ENCODE measurements around the gene PRRT2. TPM values are rescaled to one million over a fixed set of nuclear protein-coding genes. Genes with fewer than 3 reads are reported as not detected.

The PRRT2 gene
- total and polyA plus RNA-seq, 12 donors: 0.62 to 6.3 (median 1.1) TPM

- DNase-seq (no peak), ATAC-seq (no peak)
- H3K27ac ChIP-seq: no peak overlapping the region
- 80 to 86% methylated on average over 15 of the region's 15 CpGs for WGBS, 2 donors
- no peaks in the 10 kb centered on the region for H3K27me3 ChIP-seq
- no peaks in the 10 kb centered on the region for H3K9me3 ChIP-seq
- TF ChIP-seq CTCF (IDR thresholded peaks at IDR 0.05): no peak
- peaks cover 0 to 100% (median 45%) of the 10 kb centered on the region in 9 donors for H3K36me3 ChIP-seq
- intact Hi-C loops (cut with DNase I): no loop called here
- no peak overlapping the region for H3K4me3 ChIP-seq
- H3K4me1 ChIP-seq: peaks cover 0 to 5% (median 0%) of the 10 kb centered on the region in 9 donors
These were observed 24.6 kb downstream of the PRRT2 start for GRCh38 chr16:29836623-29837022.

- 96 to 97% methylated on average over 5 of the region's 5 CpGs for WGBS, 2 donors
- TF ChIP-seq CTCF (IDR thresholded peaks at IDR 0.05): no peak
- H3K4me1 ChIP-seq: peaks cover 0 to 5% (median 0%) of the 10 kb centered on the region in 9 donors
- ATAC-seq (no peak), DNase-seq (no peak)
- intact Hi-C loops (cut with DNase I): no loop called here
- H3K9me3 ChIP-seq: no peaks in the 10 kb centered on the region
- no peak overlapping the region for H3K27ac ChIP-seq
- H3K36me3 ChIP-seq: peaks cover 0 to 100% (median 46%) of the 10 kb centered on the region in 9 donors
- no peak overlapping the region for H3K4me3 ChIP-seq
- H3K27me3 ChIP-seq: no peaks in the 10 kb centered on the region
These were observed 25.8 kb downstream of the PRRT2 start for GRCh38 chr16:29837841-29838240.

- intact Hi-C loops (cut with DNase I): loop anchor here in 4 of 10 donors (10.0 kb wide), 2 partner anchors 135 to 145 kb away; no protein-coding TSS in a partner anchor
- H3K4me3 ChIP-seq: no peak overlapping the region
- no peak for DNase-seq
- TF ChIP-seq CTCF (IDR thresholded peaks at IDR 0.05): no peak
- ATAC-seq: peak in 7 of 8 donors; percentile 33 to 71 (median 44)
- 51 to 60% methylated on average over 6 of the region's 6 CpGs for WGBS, 2 donors
- H3K9me3 ChIP-seq: no peaks in the 10 kb centered on the region
- H3K4me1 ChIP-seq: peaks cover 0 to 5% (median 0%) of the 10 kb centered on the region in 9 donors
- H3K36me3 ChIP-seq: peaks cover 0 to 98% (median 35%) of the 10 kb centered on the region in 9 donors
- no peaks in the 10 kb centered on the region for H3K27me3 ChIP-seq
- H3K27ac ChIP-seq: peak overlapping the region in 1 of 10 donors; percentile 7
These were observed 27.8 kb downstream of the PRRT2 start for GRCh38 chr16:29839822-29840221.

GRCh38 chr16:29840240-29840639 is 28.2 kb downstream of the PRRT2 start:
- peaks cover 0 to 98% (median 39%) of the 10 kb centered on the region in 9 donors for H3K36me3 ChIP-seq
- no peaks in the 10 kb centered on the region for H3K27me3 ChIP-seq
- intact Hi-C loops (cut with DNase I): loop anchor here in 4 of 10 donors (10.0 kb wide), 2 partner anchors 135 to 145 kb away; no protein-coding TSS in a partner anchor
- TF ChIP-seq CTCF (IDR thresholded peaks at IDR 0.05): no peak
- ATAC-seq: peak in 2 of 8 donors; percentile 4 to 37
- no peak overlapping the region for H3K4me3 ChIP-seq
- peaks cover 0 to 5% (median 0%) of the 10 kb centered on the region in 9 donors for H3K4me1 ChIP-seq
- WGBS, 2 donors: 74 to 86% methylated on average over 10 of the region's 10 CpGs
- DNase-seq: no peak
- peak overlapping the region in 1 of 10 donors; percentile 7 for H3K27ac ChIP-seq
- H3K9me3 ChIP-seq: no peaks in the 10 kb centered on the region
